ENCODE measurements around the gene ZNF775.

Gene ZNF775

DNA sequence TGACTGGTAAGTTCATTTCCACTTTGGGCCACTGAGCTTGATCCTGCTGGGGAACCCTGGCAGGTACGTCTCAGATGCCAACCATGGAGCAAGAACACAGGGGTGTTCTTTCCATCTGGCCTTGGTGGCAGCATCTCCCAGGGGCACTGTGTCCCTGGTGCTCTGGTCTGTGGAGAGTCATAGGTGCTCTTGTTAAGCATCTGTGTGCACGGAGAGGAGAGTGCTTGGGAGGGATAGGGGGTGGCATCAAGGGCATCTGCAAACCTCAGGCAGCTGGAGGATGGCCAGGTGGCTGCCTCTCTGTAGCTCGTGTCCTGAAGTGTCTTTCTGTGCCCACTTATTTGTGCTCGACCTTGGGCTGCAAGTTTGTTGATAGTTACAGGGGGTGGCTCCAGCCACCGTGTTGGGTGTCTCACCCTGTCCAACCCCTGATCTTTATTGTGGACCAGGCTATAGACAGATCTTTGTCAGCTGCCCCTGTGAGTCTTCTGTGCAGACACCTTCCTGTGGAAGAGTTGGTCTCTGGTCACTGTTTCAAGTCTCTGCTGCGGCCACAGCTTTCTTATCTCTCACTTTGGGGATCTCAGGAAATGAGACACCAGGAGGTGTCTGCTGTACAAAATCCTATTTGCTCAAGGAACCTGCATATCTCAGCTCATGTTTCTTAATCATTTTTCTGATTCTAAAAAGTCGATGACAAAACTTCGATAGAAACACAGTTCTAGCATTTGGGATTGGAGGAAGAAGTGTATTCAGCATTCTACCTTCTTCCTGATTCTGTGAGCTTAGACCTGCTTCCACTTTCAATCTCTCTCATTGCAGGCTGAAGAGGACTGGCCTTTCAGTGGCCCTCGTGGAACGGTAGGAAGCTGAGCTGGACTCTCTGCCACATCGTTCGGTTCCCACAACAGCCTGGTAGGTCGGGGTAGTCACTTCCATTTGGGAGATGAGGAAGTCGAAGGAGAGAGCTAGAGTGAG lies 54.1 kb downstream of the ZNF775 start:
- peaks cover 0 to 4% of the 10 kb centered on the region in 2 experiments for H3K4me1 ChIP-seq (ENCODE audit: control insufficient read depth in 1 of 2, insufficient read depth in 1 of 2, low read depth in 1 of 2, low read length in 1 of 2)
- no peaks in the 10 kb centered on the region for H3K36me3 ChIP-seq
- H3K27me3 ChIP-seq, result peaks cover 53% of the 10 kb centered on the region
- no peak overlapping the region for H3K27ac ChIP-seq
- H3K9me3 ChIP-seq, result no peaks in the 10 kb centered on the region
- TF ChIP-seq CTCF (IDR thresholded peaks at IDR 0.05), result no peak
- H3K4me3 ChIP-seq (ENCODE audit: low read depth in 1 of 2, low read length in 1 of 2), result no peak overlapping the region

GRCh38 chr7:150434240-150434639 lies 55.1 kb downstream of the ZNF775 start:
- H3K9me3 ChIP-seq, result no peaks in the 10 kb centered on the region
- H3K4me1 ChIP-seq (ENCODE audit: control insufficient read depth in 1 of 2, insufficient read depth in 1 of 2, low read depth in 1 of 2, low read length in 1 of 2), result peaks cover 0 to 4% of the 10 kb centered on the region in 2 experiments
- peaks cover 42% of the 10 kb centered on the region for H3K27me3 ChIP-seq
- H3K27ac ChIP-seq, result no peak overlapping the region
- no peaks in the 10 kb centered on the region for H3K36me3 ChIP-seq
- no peak overlapping the region for H3K4me3 ChIP-seq (ENCODE audit: low read depth in 1 of 2, low read length in 1 of 2)
- no peak for TF ChIP-seq CTCF (IDR thresholded peaks at IDR 0.05)

DNA sequence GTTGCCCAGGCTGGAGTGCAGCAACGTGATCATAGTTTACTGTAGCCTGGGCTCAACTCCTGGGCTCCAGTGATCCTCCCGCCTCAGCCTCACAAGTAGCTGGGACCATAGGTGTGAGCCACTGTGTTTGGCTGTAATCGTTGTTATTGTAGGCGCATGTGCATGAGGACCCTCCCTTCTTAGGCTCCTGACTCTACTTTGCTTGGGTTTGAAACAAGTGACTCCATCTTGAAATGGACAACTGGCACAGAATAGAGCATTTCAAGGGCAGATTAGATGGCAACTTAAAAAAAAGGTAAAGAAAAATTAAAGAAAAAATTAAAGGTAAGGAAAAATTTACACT lies 55.9 kb downstream of the ZNF775 start:
- Histone ChIP-seq H3K27me3 (peaks cover 35% of the 10 kb centered on the region), H3K4me1 (ENCODE audit: control insufficient read depth in 1 of 2, insufficient read depth in 1 of 2, low read depth in 1 of 2, low read length in 1 of 2) (peaks cover 0 to 4% of the 10 kb centered on the region in 2 experiments), H3K27ac (no peak overlapping the region), H3K9me3 (no peaks in the 10 kb centered on the region), H3K36me3 (no peaks in the 10 kb centered on the region), H3K4me3 (ENCODE audit: low read depth in 1 of 2, low read length in 1 of 2) (no peak overlapping the region)
- no peak for TF ChIP-seq CTCF (IDR thresholded peaks at IDR 0.05)

DNA sequence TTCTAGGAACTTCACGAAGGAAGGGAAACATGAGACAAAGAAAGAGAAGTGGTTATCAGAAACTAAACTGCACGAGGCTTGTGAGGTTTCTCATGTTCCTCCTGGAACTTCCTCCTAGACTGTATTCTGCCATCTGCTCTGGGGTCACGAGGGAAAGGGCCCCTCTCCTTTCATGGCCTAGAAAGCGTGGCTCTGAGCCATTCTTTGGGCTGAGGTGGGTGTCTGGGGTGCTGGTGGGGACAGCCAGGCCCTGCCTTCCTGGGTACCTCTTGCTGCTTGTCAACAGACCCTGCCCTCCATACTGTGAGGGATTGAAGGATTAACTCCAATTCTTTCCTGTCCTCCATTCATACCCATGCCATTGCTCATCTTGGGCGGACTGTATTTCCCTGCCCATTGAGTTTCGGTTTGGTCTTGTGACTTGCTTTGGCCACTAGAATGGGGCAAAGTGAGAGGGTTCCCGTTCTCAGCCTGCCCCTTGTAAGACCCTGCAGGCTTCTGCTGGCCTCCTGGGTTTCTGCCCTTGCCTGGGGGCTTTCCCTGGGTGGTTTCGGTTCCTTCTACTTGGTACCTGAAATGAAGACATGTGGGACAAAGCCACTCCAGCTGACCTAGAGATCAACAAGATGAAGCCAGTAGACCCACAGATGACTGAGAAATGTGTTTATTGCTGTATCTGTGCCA lies 56.4 kb downstream of the ZNF775 start:
- Histone ChIP-seq H3K4me1 (ENCODE audit: control insufficient read depth in 1 of 2, insufficient read depth in 1 of 2, low read depth in 1 of 2, low read length in 1 of 2) (peaks cover 0 to 4% of the 10 kb centered on the region in 2 experiments), H3K4me3 (ENCODE audit: low read depth in 1 of 2, low read length in 1 of 2) (no peak overlapping the region), H3K27me3 (peaks cover 31% of the 10 kb centered on the region), H3K27ac (no peak overlapping the region), H3K36me3 (no peaks in the 10 kb centered on the region), H3K9me3 (no peaks in the 10 kb centered on the region)
- TF ChIP-seq CTCF (IDR thresholded peaks at IDR 0.05), result no peak

DNA sequence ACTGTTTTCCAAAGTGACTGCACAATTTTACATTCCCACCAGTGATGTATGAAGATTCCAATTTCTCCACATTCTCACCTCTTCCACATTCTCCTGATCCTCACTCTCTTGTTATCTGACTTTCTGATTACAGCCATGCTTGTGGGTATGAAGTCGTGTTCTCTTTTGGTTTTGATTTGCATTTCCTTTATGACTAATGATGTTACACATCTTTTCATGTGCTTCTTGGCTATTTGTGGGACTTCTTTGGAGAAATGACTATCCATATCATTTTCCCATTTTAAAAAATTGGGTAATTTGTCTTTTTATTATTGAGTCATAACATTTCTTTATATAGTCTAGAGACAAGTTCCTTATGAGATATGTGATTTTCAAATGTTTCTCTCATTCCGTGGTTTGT lies 60.8 kb downstream of the ZNF775 start:
- no peak overlapping the region for H3K4me3 ChIP-seq (ENCODE audit: low read depth in 1 of 2, low read length in 1 of 2)
- H3K27ac ChIP-seq, result no peak overlapping the region
- H3K4me1 ChIP-seq (ENCODE audit: control insufficient read depth in 1 of 2, insufficient read depth in 1 of 2, low read depth in 1 of 2, low read length in 1 of 2), result peaks cover 0 to 4% of the 10 kb centered on the region in 2 experiments
- H3K9me3 ChIP-seq, result no peaks in the 10 kb centered on the region
- no peaks in the 10 kb centered on the region for H3K36me3 ChIP-seq
- no peaks in the 10 kb centered on the region for H3K27me3 ChIP-seq
- TF ChIP-seq CTCF (IDR thresholded peaks at IDR 0.05), result no peak

Measured in neutrophil (primary cell).